ENCODE results near the gene MORN3.
"Not testable (repeated sequence)": the region's sequence is repeated elsewhere in the genome, so short reads cannot be mapped to it uniquely, and the experiment has no call there.

Gene MORN3

GRCh38 chr12:121708313-121709063 is 39.0 kb upstream of the MORN3 start:
- H3K9me3 Mint-ChIP-seq: peaks cover 0 to 4% of the 10 kb centered on the region in 2 donors
- H3K4me1 Mint-ChIP-seq: peaks cover 12 to 22% of the 10 kb centered on the region in 2 donors
- no peak overlapping the region for H3K4me3 Mint-ChIP-seq
- no peak for DNase-seq
- H3K27me3 Mint-ChIP-seq: no peaks in the 10 kb centered on the region
- peaks cover 0 to 4% of the 10 kb centered on the region in 2 donors for H3K36me3 Mint-ChIP-seq
- H3K27ac Mint-ChIP-seq: no peak overlapping the region
- ATAC-seq (replicated peaks): no peak

- Mint-ChIP-seq H3K27ac (peak overlapping the region; percentile 31), H3K4me3 (no peak overlapping the region)
- no peak for ATAC-seq (replicated peaks)
Measured at GRCh38 chr12:121705514-121705913, 36.1 kb upstream of the MORN3 start.

GRCh38 chr12:121702944-121703343 is 33.5 kb upstream of the MORN3 start:
- DNase-seq: no peak
- ATAC-seq (replicated peaks): no peak
- H3K9me3 Mint-ChIP-seq: peaks cover 0 to 4% of the 10 kb centered on the region in 2 donors
- no peaks in the 10 kb centered on the region for H3K27me3 Mint-ChIP-seq
- peak overlapping the region in 1 of 2 donors; percentile 43 for H3K4me3 Mint-ChIP-seq
- no peaks in the 10 kb centered on the region for H3K4me1 Mint-ChIP-seq
- no peak overlapping the region for H3K27ac Mint-ChIP-seq
- peaks cover 0 to 4% of the 10 kb centered on the region in 2 donors for H3K36me3 Mint-ChIP-seq

More at GRCh38 chr12:121705514-121705913, 36.1 kb upstream of the MORN3 start:
- no peak for DNase-seq
- H3K9me3 Mint-ChIP-seq: peaks cover 0 to 4% of the 10 kb centered on the region in 2 donors
- H3K4me1 Mint-ChIP-seq: peaks cover 5 to 10% of the 10 kb centered on the region in 2 donors
- H3K27me3 Mint-ChIP-seq: no peaks in the 10 kb centered on the region
- peaks cover 0 to 4% of the 10 kb centered on the region in 2 donors for H3K36me3 Mint-ChIP-seq

- Mint-ChIP-seq H3K9me3 (peaks cover 0 to 4% of the 10 kb centered on the region in 2 donors), H3K36me3 (peaks cover 0 to 4% of the 10 kb centered on the region in 2 donors), H3K4me3 (no peak overlapping the region), H3K27ac (no peak overlapping the region), H3K4me1 (no peaks in the 10 kb centered on the region), H3K27me3 (no peaks in the 10 kb centered on the region)
- ATAC-seq (replicated peaks): no peak
- no peak for DNase-seq
Measured at GRCh38 chr12:121701667-121702277, 32.3 kb upstream of the MORN3 start.

- H3K4me3 Mint-ChIP-seq; H3K27ac Mint-ChIP-seq; ATAC-seq (replicated peaks); H3K36me3 Mint-ChIP-seq; H3K4me1 Mint-ChIP-seq; DNase-seq; H3K9me3 Mint-ChIP-seq; H3K27me3 Mint-ChIP-seq: not testable (repeated sequence)
Measured at GRCh38 chr12:121697861-121698260, 28.4 kb upstream of the MORN3 start.

GRCh38 chr12:121697093-121697698 is 27.7 kb upstream of the MORN3 start:
- DNase-seq: no peak
- Mint-ChIP-seq H3K9me3 (no peaks in the 10 kb centered on the region), H3K4me3 (no peak overlapping the region), H3K36me3 (no peaks in the 10 kb centered on the region), H3K27ac (no peak overlapping the region), H3K27me3 (no peaks in the 10 kb centered on the region), H3K4me1 (no peaks in the 10 kb centered on the region)
- peak; percentile 29 to 36 for ATAC-seq (replicated peaks)

- Mint-ChIP-seq H3K4me3 (no peak overlapping the region), H3K4me1 (peaks cover 0 to 9% of the 10 kb centered on the region in 2 donors), H3K27me3 (no peaks in the 10 kb centered on the region), H3K36me3 (no peaks in the 10 kb centered on the region), H3K9me3 (no peaks in the 10 kb centered on the region), H3K27ac (no peak overlapping the region)
- DNase-seq (no peak), ATAC-seq (replicated peaks) (no peak)
Measured at GRCh38 chr12:121693155-121693687, 23.8 kb upstream of the MORN3 start.

- DNase-seq; H3K36me3 Mint-ChIP-seq; H3K9me3 Mint-ChIP-seq; H3K27ac Mint-ChIP-seq; ATAC-seq (replicated peaks); H3K27me3 Mint-ChIP-seq; H3K4me3 Mint-ChIP-seq: not testable (repeated sequence)
- peaks cover 0 to 11% of the 10 kb centered on the region in 2 donors for H3K4me1 Mint-ChIP-seq
Measured at GRCh38 chr12:121692744-121693143, 23.3 kb upstream of the MORN3 start.

- Mint-ChIP-seq H3K36me3 (no peaks in the 10 kb centered on the region), H3K9me3 (peaks cover 0 to 1% of the 10 kb centered on the region in 2 donors), H3K4me1 (peaks cover 6 to 28% of the 10 kb centered on the region in 2 donors), H3K27ac (no peak overlapping the region), H3K27me3 (no peaks in the 10 kb centered on the region), H3K4me3 (no peak overlapping the region)
- DNase-seq: no peak
- ATAC-seq (replicated peaks): no peak
Measured at GRCh38 chr12:121689430-121689829, 20.0 kb upstream of the MORN3 start.

- no peaks in the 10 kb centered on the region for H3K36me3 Mint-ChIP-seq
- no peak overlapping the region for H3K4me3 Mint-ChIP-seq
- ATAC-seq (replicated peaks): no peak
- peak overlapping the region; percentile 37 for H3K27ac Mint-ChIP-seq
- H3K4me1 Mint-ChIP-seq: peaks cover 6 to 28% of the 10 kb centered on the region in 2 donors
- no peak for DNase-seq
- H3K27me3 Mint-ChIP-seq: no peaks in the 10 kb centered on the region
- H3K9me3 Mint-ChIP-seq: peaks cover 0 to 1% of the 10 kb centered on the region in 2 donors
Measured at GRCh38 chr12:121688966-121689365, 19.5 kb upstream of the MORN3 start.

- not testable (repeated sequence) for ATAC-seq (replicated peaks)
Measured at GRCh38 chr12:121679661-121680197, 10.3 kb upstream of the MORN3 start.

GRCh38 chr12:121678716-121679300 is 9.4 kb upstream of the MORN3 start:
- Mint-ChIP-seq H3K4me3 (no peak overlapping the region), H3K27me3 (no peaks in the 10 kb centered on the region), H3K4me1 (peaks cover 2 to 14% of the 10 kb centered on the region in 2 donors), H3K27ac (peak overlapping the region; percentile 73), H3K36me3 (no peaks in the 10 kb centered on the region), H3K9me3 (no peaks in the 10 kb centered on the region)
- ATAC-seq (replicated peaks): no peak
- no peak for DNase-seq

More at GRCh38 chr12:121679661-121680197, 10.3 kb upstream of the MORN3 start:
- not testable (repeated sequence) for H3K27ac Mint-ChIP-seq, H3K4me1 Mint-ChIP-seq, H3K36me3 Mint-ChIP-seq, H3K9me3 Mint-ChIP-seq, H3K27me3 Mint-ChIP-seq, H3K4me3 Mint-ChIP-seq, DNase-seq

- no peak for DNase-seq
- H3K27ac Mint-ChIP-seq: no peak overlapping the region
- no peaks in the 10 kb centered on the region for H3K9me3 Mint-ChIP-seq
- H3K4me3 Mint-ChIP-seq: no peak overlapping the region
- ATAC-seq (replicated peaks): no peak
- no peaks in the 10 kb centered on the region for H3K36me3 Mint-ChIP-seq
- H3K27me3 Mint-ChIP-seq: no peaks in the 10 kb centered on the region
- peaks cover 3 to 19% of the 10 kb centered on the region in 2 donors for H3K4me1 Mint-ChIP-seq
Measured at GRCh38 chr12:121678305-121678704, 8.9 kb upstream of the MORN3 start.

- ATAC-seq (replicated peaks) (no peak), DNase-seq (no peak)
- Mint-ChIP-seq H3K9me3 (no peaks in the 10 kb centered on the region), H3K27ac (no peak overlapping the region), H3K4me1 (peaks cover 11 to 34% of the 10 kb centered on the region in 2 donors), H3K36me3 (no peaks in the 10 kb centered on the region), H3K4me3 (no peak overlapping the region), H3K27me3 (no peaks in the 10 kb centered on the region)
Measured at GRCh38 chr12:121676190-121676589, 6.7 kb upstream of the MORN3 start.
